Stimulated activated CD4-positive, alpha-beta T cell treated with anti-CD3 and anti-CD28 coated beads, Interleukin-12 subunit alpha, Interleukin-12 subunit beta, amount 100 ng/mL, for 48 hours (primary cell): ENCODE measurements around the gene IFI6.
"Not testable (repeated sequence)": the region's sequence is repeated elsewhere in the genome, so short reads cannot be mapped to it uniquely, and the experiment has no call there.

ENCODE experiments used
- DNase-seq, 3 donors: peaks; one replicate each; pipeline ENCODE4 v3.0.0-alpha.2; 2020; ENCODE audit warnings: low read depth in 2 of 3, low spot score in 1 of 3

The IFI6 gene

DNA sequence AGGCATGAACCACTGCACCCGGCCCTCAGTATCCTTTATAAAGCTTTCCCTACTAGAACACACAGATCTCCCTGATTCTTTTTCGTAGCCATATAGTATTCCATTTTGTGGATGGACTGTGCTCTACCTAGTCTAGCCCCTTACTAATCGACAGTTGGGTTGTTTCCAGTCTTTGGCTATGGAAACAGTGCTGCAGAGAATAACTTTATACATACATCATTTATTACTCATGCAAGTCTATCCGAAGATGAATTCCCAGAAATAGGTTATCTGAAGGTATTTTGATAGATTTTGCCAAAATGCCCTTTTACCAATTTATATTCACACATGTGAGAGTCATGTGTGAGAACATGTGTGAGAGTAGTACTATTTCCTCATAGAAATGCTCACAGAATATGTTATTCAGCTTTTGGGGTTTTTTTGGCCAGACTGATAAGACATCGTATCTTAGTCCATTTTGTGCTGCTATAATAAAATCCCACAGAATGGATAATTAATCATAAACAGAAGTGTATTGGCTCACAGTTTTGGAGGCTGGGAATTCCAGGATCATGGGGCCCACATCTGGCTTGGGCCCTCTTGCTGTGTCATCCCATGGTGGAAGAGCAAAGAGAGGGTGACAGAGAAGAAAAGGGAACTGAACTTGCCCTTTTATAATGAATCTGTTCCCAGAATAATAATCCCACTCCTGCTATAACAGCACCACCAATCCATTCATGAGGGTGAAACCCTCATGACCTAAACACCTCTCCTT is 19.7 kb downstream of the IFI6 start:
- no peak for DNase-seq

DNA sequence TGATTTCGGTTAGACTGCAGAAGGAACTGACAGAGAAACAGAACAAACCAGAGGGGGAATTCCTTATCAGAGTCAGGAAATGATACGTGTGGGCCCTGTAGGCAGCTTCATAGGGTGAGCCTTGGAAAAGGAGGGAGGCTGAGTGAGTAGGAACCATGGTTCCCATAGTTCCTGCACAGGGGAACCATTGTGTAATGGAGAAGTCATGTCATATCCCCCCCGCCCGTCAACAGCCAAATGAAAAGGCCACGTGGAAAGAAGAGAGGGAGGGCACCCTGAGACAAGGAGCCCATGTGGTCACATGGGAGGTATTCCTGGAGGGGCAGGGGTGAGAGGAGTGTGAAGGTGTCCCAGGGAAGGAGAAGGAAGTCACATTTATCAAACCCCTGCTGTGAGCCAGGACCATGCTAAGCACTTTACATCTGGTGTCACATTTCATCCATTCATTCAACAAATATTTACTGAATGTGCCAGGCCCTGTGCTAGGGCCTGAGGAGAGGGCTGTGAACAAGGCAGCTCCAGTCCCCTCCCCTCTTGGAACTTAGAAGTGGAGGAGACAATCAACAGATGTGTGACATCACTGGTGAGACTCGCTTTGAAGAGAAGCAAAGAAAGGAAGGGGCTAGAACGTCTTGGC is 21.3 kb downstream of the IFI6 start:
- no peak for DNase-seq

DNA sequence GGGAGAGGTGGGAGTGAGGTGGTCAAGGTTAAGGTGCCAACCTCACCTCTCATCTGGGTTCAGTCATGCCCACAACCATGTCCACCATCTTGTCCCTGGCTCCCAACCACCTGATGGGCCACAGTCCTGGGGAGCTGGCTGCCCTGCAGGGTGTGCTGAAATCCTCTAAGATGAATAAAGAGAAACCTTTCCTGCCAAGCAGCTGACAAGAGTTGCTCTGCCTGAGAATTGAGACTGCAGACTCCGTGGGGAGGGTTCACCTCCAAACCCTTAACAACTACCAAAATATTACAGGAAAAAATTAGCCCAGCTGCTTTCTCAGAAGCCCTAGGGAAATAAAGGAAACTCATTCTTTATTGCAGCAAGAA is 21.8 kb downstream of the IFI6 start:
- no peak for DNase-seq

GRCh38 chr1:27649306-27649635 is 22.7 kb downstream of the IFI6 start:
- no peak for DNase-seq

GRCh38 chr1:27648602-27649305 is 23.2 kb downstream of the IFI6 start:
- no peak for DNase-seq

DNA sequence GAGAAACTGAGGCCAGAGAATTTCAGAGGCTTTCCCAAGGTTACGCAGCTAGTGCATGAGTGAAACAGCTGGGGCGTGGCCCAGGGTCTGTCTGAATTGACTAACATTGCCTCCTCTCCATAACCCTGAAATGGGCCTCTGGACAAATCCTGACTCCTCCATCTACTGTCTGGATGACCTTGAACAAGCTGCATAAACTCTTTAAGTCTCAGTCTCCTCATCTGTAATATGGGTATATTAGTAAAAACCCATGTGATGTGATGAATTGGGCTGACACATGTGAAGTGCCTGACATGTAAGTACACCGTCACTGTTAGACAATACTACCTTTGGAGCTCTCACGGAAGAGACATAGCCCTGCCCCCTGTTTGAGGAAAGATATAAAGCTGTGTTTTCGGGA is 24.7 kb downstream of the IFI6 start:
- DNase-seq, result no peak

DNA sequence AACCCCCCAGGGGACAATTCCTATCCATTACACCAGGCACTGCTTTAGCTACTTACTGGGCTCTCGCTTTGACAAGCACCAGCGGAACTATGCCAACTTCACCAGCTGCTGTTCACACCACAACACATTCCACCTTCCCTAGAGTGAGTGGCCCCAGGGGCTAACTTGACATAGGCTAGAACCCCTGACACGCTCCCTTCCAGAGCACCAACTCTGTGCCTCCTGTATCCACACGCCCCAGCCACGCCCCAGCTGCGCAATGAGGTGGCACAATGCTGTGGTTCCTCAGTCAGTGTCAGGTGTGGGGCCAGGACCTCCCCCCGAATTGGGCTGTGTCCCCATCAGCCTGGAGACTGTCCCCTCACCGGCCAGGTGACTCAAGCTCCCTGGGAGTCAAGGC is 25.3 kb downstream of the IFI6 start:
- DNase-seq, result no peak

DNA sequence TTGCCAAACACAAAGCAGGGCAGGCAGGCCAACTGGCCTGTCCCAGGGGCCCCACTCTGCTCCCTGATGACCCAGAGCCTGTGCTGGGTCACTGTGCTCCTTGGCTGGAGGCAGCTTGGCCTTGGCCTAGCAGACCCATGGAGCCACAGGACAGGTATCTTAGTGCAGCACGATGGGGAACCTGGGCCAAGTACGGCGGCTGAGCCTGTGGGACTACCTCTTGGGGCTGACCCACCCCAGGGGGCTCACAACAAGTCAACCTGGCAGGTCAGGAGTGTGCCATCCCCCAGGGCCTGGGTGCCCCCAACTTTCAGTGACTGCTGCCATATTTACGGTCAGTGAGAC is 26.9 kb downstream of the IFI6 start:
- no peak for DNase-seq

DNA sequence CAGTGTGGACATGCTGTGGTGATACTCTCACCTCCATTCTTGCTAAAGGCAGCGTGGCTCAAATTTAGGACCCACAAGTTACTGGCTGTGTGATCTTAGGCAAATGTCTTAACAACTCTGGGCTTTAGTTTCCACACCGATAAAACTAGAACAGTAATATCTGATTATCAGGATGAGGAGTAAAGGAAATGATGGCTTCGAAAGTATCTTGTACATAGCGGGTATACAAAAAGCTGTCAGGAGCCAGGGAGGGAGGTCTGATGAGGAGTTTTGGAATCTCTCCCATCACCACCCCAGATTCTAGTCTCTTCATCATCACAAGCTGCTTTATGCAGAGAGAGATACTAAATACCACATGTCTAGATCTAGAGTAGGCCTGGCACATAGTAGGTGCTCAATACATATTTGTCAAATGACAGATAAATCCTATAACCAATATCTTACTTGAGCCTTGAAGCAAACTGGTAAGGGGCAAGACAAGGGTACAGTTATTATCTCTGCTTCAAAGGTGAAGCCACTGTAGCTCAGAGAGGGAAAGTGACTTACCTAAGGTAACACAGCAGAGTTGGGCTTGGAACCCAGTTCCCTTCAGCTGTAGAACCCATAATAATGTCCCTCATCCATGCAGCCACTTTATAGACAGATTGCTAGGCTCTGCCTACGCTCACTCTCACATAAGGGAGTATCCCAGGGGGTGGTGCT is 27.5 kb downstream of the IFI6 start:
- no peak for DNase-seq

- peak in 2 of 3 donors; percentile 48 to 68 for DNase-seq
These were observed 28.2 kb downstream of the IFI6 start for GRCh38 chr1:27643600-27644368.

DNA sequence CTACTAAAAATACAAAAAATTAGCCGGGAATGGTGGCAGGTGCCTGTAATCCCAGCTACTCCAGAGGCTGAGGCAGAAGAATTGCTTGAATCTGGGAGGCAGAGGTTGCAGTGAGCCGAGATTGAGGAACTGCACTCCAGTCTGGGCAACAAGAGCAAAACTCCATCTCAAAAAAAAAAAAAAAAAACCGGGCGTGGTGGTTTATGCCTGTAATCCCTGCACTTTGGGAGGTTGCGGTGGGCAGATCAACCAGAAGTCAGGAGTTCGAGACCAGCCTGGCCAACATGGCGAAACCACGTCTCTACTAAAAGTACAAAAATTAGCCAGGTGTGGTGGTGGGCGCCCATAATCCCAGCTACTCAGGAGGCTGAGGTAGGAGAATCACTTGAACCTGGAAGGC is 31.5 kb downstream of the IFI6 start:
- DNase-seq, result not testable (repeated sequence)

DNA sequence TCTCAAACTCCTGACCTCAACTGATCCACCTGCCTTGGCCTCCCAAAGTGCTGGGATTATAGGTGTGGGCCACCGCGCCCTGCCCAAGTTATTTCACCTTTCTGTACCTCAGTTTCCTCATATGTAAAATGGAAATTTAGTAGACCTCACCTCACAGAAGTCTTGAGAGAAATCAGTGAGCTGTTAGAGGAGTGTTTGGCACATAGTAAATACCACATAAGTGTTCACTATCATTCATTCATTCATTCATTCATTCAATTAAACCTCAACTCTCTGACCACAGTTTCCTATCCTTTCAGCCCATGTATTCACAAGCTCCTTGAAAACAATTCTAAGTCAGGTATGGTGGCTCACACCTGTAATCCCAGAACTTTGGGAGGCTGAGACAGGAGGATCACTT is 33.2 kb downstream of the IFI6 start:
- DNase-seq, result no peak

DNA sequence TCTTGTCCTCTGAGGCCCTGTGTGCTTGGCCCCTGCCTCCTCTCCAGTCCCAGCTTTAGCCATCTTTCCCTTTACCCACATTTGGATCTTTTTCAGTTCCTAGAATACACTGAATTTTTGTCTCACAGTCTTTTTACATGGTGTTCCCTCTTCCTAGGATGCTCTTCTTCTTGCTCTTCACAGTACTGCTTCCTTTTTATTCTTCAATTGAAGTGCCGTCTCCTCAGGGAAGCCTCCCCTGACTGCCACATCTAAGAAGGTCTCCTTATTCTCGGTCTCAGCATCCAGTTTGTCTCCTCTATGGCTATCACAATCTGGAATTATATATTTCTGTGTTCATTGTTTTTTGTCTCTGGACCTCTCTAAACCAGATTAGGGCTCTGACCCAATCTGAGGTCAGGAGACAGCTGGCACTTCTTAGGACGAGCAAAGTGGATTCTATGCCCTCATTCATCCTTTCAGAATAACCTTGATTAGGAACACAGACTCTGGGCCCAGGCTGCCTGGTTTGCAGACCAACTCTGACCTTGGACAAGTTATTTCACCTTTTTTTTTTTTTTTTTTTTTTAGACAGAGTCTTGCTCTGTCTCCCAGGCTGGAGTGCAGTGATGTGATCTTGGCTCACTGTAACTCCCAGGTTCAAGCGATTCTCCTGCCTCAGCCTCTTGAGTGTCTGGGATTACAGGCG is 33.8 kb downstream of the IFI6 start:
- no peak for DNase-seq

DNA sequence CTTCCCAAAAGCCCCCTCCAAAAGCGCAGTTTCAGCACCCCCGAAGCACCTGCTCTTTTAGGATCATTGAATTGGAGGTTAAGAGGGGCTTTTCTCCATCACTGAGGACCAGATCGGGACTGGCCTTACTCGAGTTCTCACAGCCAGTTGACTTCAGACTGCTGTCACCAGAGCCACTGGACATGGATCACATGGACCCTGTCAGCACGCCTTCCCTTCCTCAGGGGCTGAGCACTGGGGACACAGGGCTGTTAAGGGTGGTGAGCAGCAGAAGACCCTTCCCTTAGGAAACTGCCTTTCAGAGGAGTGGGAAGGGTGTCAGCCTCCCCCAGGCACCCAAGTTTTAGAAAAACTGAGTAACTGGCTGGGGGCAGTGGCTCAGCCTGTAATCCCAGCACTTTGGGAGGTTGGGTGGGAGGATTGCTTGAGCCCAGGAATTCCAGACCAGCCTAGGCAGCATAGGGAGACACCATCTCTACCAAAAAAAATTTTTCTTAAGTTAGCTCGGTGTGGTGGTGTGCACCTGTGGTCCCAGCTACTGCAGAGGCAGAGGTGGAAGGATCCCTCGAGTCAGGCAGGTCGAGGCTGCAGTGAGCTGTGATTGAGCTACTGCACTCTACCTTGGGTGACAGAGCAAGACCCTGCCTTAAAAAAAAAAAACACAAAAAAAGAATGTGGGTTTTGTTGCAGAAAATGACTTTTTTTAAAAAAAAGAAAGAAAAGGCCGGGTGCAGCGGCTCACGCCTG is 36.4 kb downstream of the IFI6 start:
- DNase-seq, result no peak

- DNase-seq, result no peak
These were observed 37.0 kb downstream of the IFI6 start, which contains the start of gene FGR for GRCh38 chr1:27634985-27635367. TSS of gene FGR (minus strand) at chr1:27635185. CDS start at chr1:27623916, 11,269 bp downstream.

GRCh38 chr1:27634177-27634984 is 37.6 kb downstream of the IFI6 start:
- no peak for DNase-seq

DNA sequence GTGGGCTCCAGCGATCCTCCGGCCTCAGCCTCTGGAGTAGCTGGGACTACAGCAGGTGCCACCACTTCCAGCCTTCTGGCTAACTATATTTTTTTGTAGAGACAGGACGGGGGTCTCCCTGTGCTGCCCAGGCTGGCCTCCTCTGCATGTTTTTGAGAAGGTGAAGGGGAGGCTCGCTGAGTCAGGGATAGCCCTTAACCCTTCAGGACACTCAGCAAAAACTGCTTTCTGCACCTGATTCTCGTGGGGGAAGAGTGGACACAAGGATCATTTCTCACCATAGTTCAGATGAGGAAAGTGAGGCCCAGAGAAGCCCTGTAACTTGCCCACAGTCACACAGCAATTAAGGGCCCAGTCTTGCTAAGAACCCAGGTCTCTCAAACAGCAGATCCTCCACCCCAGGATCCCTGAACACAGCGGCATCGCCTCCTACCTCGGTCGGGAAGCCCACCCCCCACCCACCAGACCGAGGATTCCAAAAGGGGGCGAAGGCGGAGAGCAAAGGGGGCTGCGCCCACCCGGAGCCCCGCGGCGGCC is 38.3 kb downstream of the IFI6 start:
- no peak for DNase-seq

DNA sequence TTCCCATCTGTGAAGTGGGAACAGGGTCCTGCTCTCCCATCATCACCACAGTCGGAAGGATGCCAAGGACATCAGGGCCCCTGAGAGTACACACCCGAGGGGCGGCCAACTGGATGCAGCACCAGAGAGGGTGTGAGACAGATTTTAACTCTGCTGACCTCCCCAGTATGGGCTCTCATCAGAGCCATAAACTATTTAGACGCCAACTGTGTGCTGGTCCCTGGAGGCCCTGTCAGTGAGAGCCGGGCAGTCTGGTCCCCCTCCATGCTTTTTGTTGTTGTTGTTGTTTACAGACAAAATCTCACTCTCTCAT is 38.7 kb downstream of the IFI6 start:
- no peak for DNase-seq
